Gastroesophageal sphincter (tissue), 3 donors: Measurements from ENCODE around the gene HEMK1.

ENCODE experiments used
- CTCF ChIP-seq, 4 experiments: fragments of 200-600 bp in 2 of 4; fragments of 450-650 bp in 2 of 4; sonication (generic) in 1 of 4; IDR thresholded peaks; one replicate each; pipeline ENCODE4 v1.5.1; 2017 to 2019; ENCODE audit warnings: antibody characterized with exemption in 4 of 4, mild to moderate bottlenecking in 2 of 4, moderate library complexity in 2 of 4
- EP300 ChIP-seq: sonication (generic); formaldehyde crosslinking; IDR thresholded peaks from one replicate; pipeline ENCODE4 v1.6.1; 2017; ENCODE audit warnings: antibody characterized with exemption, mild to moderate bottlenecking
- POLR2A ChIP-seq, 2 donors: fragments of 450-650 bp; IDR thresholded peaks; one replicate each; pipeline ENCODE4 v1.6.1; 2017; ENCODE audit warnings: antibody characterized with exemption in 2 of 2, mild to moderate bottlenecking in 2 of 2, moderate library complexity in 1 of 2
- POLR2AphosphoS5 ChIP-seq: sonication (generic); formaldehyde crosslinking; IDR thresholded peaks from one replicate; pipeline ENCODE4 v1.6.1; 2017; ENCODE audit warnings: antibody characterized with exemption

GRCh38 chr3:50637945-50638344 is 68.6 kb downstream of the HEMK1 start:
- TF ChIP-seq CTCF (IDR thresholded peaks at IDR 0.05) (no peak), EP300 (no peak), POLR2A (IDR thresholded peaks at IDR 0.05) (no peak), POLR2AphosphoS5 (no peak)
